ENCODE data around the gene GASK1B.

Gene GASK1B

GRCh38 chr4:158134222-158134621 lies 38.6 kb downstream of the GASK1B start:
- DNase-seq: no peak

GRCh38 chr4:158133551-158133950 lies 39.3 kb downstream of the GASK1B start:
- DNase-seq: no peak

- DNase-seq: no peak
Observed at GRCh38 chr4:158131027-158131426, 41.8 kb downstream of the GASK1B start.

- DNase-seq: peak; percentile 85
Observed at GRCh38 chr4:158130204-158130603, 42.6 kb downstream of the GASK1B start.

GRCh38 chr4:158129694-158130093 lies 43.1 kb downstream of the GASK1B start:
- no peak for DNase-seq

GRCh38 chr4:158128540-158128939 lies 44.3 kb downstream of the GASK1B start:
- DNase-seq: no peak

GRCh38 chr4:158125310-158125709 lies 47.5 kb downstream of the GASK1B start:
- no peak for DNase-seq
